Measurements from ENCODE around the gene TMEM37. TPM values are rescaled to one million over a fixed set of nuclear protein-coding genes. Genes with fewer than 3 reads are reported as not detected.

Gene TMEM37
- total RNA-seq, 2 experiments from 2014 or later = not detected

DNA sequence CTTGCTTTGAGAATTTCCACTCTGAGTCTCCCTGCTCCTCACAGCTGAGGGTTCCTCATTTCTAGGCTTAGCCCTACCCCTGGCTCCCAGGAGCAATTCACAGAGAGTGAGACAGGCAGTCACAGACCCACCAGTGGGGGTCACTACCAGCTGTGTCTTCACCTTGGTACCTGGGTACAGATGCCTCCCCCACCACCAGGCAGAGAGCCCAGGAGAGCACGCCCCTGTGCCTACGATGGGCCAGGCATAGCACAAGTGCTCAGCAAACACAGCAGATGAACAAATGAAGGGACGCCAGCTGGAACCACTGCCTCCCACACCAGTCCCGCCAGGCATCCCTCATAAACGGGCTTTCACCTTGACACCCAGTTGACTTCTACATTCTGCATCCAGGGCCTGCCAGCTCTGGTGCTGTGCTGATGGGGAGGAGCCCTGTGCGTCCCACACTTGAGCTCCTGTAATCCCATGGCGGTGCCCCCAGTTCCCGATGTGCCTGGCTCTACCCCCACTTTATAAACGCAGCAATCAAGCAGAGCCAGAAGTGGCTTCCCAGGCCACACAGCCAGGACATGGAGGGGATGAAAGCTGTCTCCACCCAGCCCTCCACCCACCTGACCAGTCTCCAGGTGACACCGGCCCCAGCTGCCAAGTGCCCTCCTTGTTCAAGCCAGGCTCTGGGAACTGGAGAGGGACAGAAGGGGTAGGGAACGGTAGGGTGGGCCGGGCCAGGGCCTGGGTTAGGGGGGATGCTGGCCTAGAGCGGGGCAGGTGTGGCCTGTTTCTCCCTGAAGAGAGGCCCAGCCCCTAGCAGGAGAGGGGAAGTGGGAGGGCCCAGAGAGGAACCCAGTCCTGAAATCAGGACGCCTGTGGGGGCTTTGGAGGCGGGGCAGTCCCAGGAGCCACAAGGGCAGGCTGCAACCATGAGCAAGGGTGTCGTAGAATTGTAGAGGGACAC, 50.1 kb downstream of the TMEM37 start:
- H3K9me3 Mint-ChIP-seq = no peaks in the 10 kb centered on the region
- DNase-seq = no peak
- H3K4me1 Mint-ChIP-seq (ENCODE audit: low read depth) = no peaks in the 10 kb centered on the region
- ChIA-PET CTCF (no interaction called here), POLR2A (no interaction called here)
- Histone ChIP-seq H3K4me3 (ENCODE audit: low read length) (no peak overlapping the region), H3K9me3 (ENCODE audit: control insufficient read depth in 1 of 2, insufficient read depth in 1 of 2, low read length in 2 of 2) (no peaks in the 10 kb centered on the region), H3K36me3 (ENCODE audit: insufficient read depth, low read length) (no peaks in the 10 kb centered on the region), H3K27me3 (ENCODE audit: control insufficient read depth in 1 of 2, insufficient read depth in 2 of 2, low read length in 2 of 2) (no peaks in the 10 kb centered on the region), H3K4me1 (ENCODE audit: insufficient read depth, low read length) (no peaks in the 10 kb centered on the region), H3K27ac (ENCODE audit: low read depth in 1 of 2, low read length in 2 of 2) (no peak overlapping the region)
- TF ChIP-seq, protein P1, sequence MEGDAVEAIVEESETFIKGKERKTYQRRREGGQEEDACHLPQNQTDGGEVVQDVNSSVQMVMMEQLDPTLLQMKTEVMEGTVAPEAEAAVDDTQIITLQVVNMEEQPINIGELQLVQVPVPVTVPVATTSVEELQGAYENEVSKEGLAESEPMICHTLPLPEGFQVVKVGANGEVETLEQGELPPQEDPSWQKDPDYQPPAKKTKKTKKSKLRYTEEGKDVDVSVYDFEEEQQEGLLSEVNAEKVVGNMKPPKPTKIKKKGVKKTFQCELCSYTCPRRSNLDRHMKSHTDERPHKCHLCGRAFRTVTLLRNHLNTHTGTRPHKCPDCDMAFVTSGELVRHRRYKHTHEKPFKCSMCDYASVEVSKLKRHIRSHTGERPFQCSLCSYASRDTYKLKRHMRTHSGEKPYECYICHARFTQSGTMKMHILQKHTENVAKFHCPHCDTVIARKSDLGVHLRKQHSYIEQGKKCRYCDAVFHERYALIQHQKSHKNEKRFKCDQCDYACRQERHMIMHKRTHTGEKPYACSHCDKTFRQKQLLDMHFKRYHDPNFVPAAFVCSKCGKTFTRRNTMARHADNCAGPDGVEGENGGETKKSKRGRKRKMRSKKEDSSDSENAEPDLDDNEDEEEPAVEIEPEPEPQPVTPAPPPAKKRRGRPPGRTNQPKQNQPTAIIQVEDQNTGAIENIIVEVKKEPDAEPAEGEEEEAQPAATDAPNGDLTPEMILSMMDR (IDR thresholded peaks at IDR 0.05) = no peak
- intact Hi-C loops (cut with DNase I, micrococcal nuclease) = no loop called here
- no peak overlapping the region for H3K27ac Mint-ChIP-seq
- H3K27me3 Mint-ChIP-seq = peaks cover 21% of the 10 kb centered on the region
- no peak for ATAC-seq (ENCODE audit: poor library complexity)
- no peak overlapping the region for H3K4me3 Mint-ChIP-seq
- H3K36me3 Mint-ChIP-seq (ENCODE audit: low read depth) = no peaks in the 10 kb centered on the region

GRCh38 chr2:119482481-119483394, 51.1 kb downstream of the TMEM37 start:
- ATAC-seq (ENCODE audit: poor library complexity) = no peak
- peak in 2 of 14 experiments; percentile 4 to 13 for DNase-seq
- no peaks in the 10 kb centered on the region for H3K36me3 ChIP-seq (ENCODE audit: insufficient read depth, low read length)
- no peaks in the 10 kb centered on the region for H3K27me3 ChIP-seq (ENCODE audit: control insufficient read depth in 1 of 2, insufficient read depth in 2 of 2, low read length in 2 of 2)
- H3K4me1 ChIP-seq (ENCODE audit: insufficient read depth, low read length) = no peaks in the 10 kb centered on the region
- H3K27ac ChIP-seq (ENCODE audit: low read depth in 1 of 2, low read length in 2 of 2) = no peak overlapping the region
- TF ChIP-seq, protein P1 (IDR thresholded peaks at IDR 0.05) = no peak
- Mint-ChIP-seq H3K4me1 (ENCODE audit: low read depth) (no peaks in the 10 kb centered on the region), H3K27me3 (peaks cover 20% of the 10 kb centered on the region), H3K9me3 (no peaks in the 10 kb centered on the region), H3K36me3 (ENCODE audit: low read depth) (no peaks in the 10 kb centered on the region), H3K4me3 (no peak overlapping the region), H3K27ac (no peak overlapping the region)
- POLR2A ChIA-PET = no interaction called here
- intact Hi-C loops (cut with DNase I, micrococcal nuclease) = no loop called here
- H3K9me3 ChIP-seq (ENCODE audit: control insufficient read depth in 1 of 2, insufficient read depth in 1 of 2, low read length in 2 of 2) = no peaks in the 10 kb centered on the region
- H3K4me3 ChIP-seq (ENCODE audit: low read length) = no peak overlapping the region
- CTCF ChIA-PET = no interaction called here

DNA sequence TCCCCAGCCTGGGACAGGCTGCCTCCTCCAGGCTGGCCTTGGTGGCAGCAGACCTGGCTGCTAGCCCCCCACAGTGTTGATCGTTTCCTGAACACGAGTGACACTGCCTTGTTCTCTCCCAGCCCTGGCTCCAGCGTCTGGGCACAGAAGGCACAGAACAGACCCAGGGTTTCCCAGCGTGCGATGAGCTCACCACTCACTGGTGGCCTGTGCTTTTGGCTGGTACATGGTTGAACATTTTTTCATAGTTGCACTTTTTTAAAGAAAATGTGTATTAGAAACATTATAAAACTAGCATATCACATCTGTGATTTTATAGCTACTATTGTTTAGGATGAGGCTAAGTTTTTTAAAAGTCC, 51.7 kb downstream of the TMEM37 start:
- Mint-ChIP-seq H3K27me3 (peaks cover 14% of the 10 kb centered on the region), H3K4me3 (no peak overlapping the region), H3K27ac (no peak overlapping the region), H3K4me1 (ENCODE audit: low read depth) (no peaks in the 10 kb centered on the region), H3K36me3 (ENCODE audit: low read depth) (no peaks in the 10 kb centered on the region), H3K9me3 (no peaks in the 10 kb centered on the region)
- H3K27ac ChIP-seq (ENCODE audit: low read depth in 1 of 2, low read length in 2 of 2) = no peak overlapping the region
- ATAC-seq (ENCODE audit: poor library complexity) (no peak), DNase-seq (no peak)
- CTCF ChIA-PET = no interaction called here
- POLR2A ChIA-PET = no interaction called here
- H3K4me3 ChIP-seq (ENCODE audit: low read length) = no peak overlapping the region
- H3K9me3 ChIP-seq (ENCODE audit: control insufficient read depth in 1 of 2, insufficient read depth in 1 of 2, low read length in 2 of 2) = no peaks in the 10 kb centered on the region
- no peaks in the 10 kb centered on the region for H3K4me1 ChIP-seq (ENCODE audit: insufficient read depth, low read length)
- no peaks in the 10 kb centered on the region for H3K36me3 ChIP-seq (ENCODE audit: insufficient read depth, low read length)
- TF ChIP-seq, protein P1 (IDR thresholded peaks at IDR 0.05) = no peak
- no peaks in the 10 kb centered on the region for H3K27me3 ChIP-seq (ENCODE audit: control insufficient read depth in 1 of 2, insufficient read depth in 2 of 2, low read length in 2 of 2)
- intact Hi-C loops (cut with DNase I, micrococcal nuclease) = no loop called here
